Measurements from ENCODE around the gene IL17RE.

IL17RE gene

DNA sequence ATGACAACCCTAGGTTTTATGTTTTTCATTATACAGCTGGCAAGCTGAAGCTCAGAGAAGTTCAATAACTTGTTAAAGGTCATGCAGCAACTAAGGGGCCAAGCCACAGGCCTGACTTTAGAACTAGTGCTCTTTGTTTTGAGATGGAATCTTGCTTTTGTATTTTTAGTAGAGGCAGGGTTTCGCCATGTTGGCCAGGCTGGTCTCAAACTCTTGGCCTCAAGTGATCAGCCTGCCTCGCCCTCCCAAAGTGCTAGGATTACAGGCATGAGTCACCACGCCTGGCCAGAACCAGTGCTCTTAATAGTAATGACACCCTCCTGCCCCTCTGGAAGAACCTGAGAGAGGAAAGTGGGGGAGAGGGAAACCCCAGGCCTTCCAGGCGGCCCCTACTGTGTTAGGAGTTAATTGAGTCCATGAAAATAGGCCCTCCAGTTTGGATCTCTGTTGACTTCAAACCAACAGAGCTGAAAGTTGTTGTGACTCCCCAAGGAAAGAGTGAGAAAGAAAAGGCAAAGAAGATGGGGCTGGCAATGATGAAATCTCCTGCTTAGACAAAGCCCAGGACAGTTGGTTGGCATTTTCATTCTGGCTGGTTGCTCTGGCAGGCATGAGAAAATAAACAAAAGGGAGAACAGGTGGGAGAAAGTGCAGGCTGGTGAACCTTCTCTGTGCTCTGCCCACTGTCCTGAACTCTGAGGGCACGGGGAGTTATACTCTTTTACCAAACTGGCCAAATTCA lies 53.1 kb downstream of the IL17RE start:
- no peak for DNase-seq (ENCODE audit: low spot score)

DNA sequence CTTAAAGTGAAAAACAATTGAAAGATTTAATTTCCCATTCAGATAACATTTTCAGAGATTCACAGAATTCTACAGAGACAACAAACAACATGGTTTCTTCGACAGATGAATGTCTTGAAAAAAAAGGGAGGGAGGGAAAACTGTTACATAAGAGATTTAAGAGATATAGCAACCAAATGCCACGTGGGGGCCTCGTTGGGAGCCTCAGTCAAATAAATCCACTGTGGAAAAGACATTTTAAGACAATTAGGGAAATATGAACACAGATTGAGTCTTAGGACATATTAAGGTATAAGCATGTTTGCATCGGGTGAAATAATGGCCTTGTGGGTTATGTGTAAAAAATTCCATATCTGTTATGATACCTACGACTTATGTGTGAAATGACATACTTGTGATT lies 54.6 kb downstream of the IL17RE start:
- DNase-seq (ENCODE audit: low spot score): no peak

DNA sequence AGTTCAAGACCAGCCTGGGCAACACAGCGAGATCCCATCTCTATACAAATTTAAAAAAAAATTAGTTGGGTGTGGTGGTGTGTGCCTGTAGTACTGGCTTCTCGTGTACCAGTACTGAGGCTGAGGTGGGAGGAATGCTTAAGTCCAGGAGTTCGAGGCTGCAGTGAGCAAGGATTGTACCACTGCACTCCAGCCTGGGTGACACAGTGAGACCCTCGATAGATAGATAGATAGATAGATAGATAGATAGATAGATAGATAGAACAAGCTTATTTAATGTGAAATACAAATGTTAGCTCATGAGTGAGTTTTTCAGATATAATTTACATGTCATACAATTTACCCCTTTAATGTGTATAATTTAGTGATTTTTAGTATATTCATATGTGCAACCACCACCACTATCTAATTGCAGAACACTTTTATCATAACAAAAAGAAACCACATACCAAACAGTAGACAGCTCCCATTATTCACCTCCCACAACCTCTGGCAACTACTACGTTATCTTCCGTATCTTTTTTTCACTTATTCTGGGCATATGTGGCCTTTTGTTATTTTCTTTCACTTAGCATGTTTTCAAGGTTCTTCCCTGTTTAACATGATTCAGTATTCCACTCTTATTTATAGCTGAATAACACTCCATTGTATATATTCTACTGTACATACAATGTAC lies 62.7 kb downstream of the IL17RE start:
- DNase-seq (ENCODE audit: low spot score): no peak
